K562 (cell line): ENCODE measurements around the gene RAI1. TPM values are rescaled to one million over a fixed set of nuclear protein-coding genes. Genes with fewer than 3 reads are reported as not detected.

Experiments used
- ATAC-seq: fragments of 200-7000 bp; cut with Tn5 transposase; 3 replicates; pipeline ENCODE4 v1.9.1; 2020; ENCODE audit warnings: moderate library complexity
- BruUV-seq: library from RNA; stranded (reverse); fragments of 400-500 nt; replicated peaks from 2 replicates; lab custom pipeline; 2021; lab: Mats Ljungman, UMichigan
- CTCF ChIA-PET: fragments of 300-600 bp; formaldehyde crosslinking; extraction: SDS; loops from one replicate; lab custom pipeline; 2021; ENCODE audit warnings: low intra/inter-chr PET ratio; lab: Yijun Ruan, JAX
- POLR2A ChIA-PET: fragments of 300-600, 350-650 bp; sonication (Branson Sonifier 250); formaldehyde crosslinking; extraction: SDS; loops from one replicate; lab custom pipeline; 2021; ENCODE audit warnings: antibody characterized with exemption, inconsistent platforms; lab: Yijun Ruan, JAX
- DNase-seq, 4 experiments: peaks; one replicate each; pipeline versions ENCODE4 v3.0.0 to v3.0.0-alpha.2; 2011 to 2018; ENCODE audit warnings: low spot score in 3 of 4, mixed read lengths in 3 of 4; ENCODE audit errors: extremely low read depth in 1 of 4
- FAIRE-seq: peaks from 2 replicates; lab custom pipeline; 2011; peaks lifted over from hg19 to GRCh38; lab: Jason Lieb, UNC
- H2AFZ ChIP-seq: 2 replicates; pipeline ENCODE4 v1.6.0; 2011; ENCODE audit warnings: low read depth, low read length, control low read depth, inconsistent platforms
- H3K27ac ChIP-seq: fragments of 200-600 bp; 3 replicates; pipeline ENCODE4 v1.8.0; 2011; ENCODE audit warnings: low read depth, mild to moderate bottlenecking, control low read depth, inconsistent platforms, low read length, moderate library complexity, mixed read lengths; ENCODE audit errors: extremely low read depth
- H3K27me3 ChIP-seq, 2 experiments: fragments of 300-600 bp in 1 of 2; 2 replicates in 1 of 2; 3 replicates in 1 of 2; pipeline versions ENCODE4 v1.6.0 to v1.8.0; 2011; ENCODE audit warnings: inconsistent platforms in 2 of 2, low read length in 2 of 2, mild to moderate bottlenecking in 1 of 2, mixed read lengths in 1 of 2, moderate library complexity in 1 of 2; ENCODE audit not compliant: control insufficient read depth in 2 of 2, insufficient read depth in 2 of 2
- H3K36me3 ChIP-seq: fragments of 300-600 bp; 3 replicates; pipeline ENCODE4 v1.8.0; 2011; ENCODE audit warnings: mild to moderate bottlenecking, low read length, inconsistent platforms; ENCODE audit not compliant: control insufficient read depth, insufficient read depth
- H3K4me1 ChIP-seq, 2 experiments: fragments of 200-600 bp in 1 of 2; replicated peaks in 1 of 2; 2 replicates in 1 of 2; 3 replicates in 1 of 2; pipeline versions ENCODE4 v1.5.1 to v1.8.0; 2011; ENCODE audit warnings: inconsistent platforms in 2 of 2, low read length in 2 of 2, mild to moderate bottlenecking in 1 of 2, mixed read lengths in 1 of 2, moderate library complexity in 1 of 2; ENCODE audit not compliant: control insufficient read depth in 2 of 2, insufficient read depth in 2 of 2
- H3K4me2 ChIP-seq: 2 replicates; pipeline ENCODE4 v1.6.1; 2011; ENCODE audit warnings: low read length, control low read depth, inconsistent platforms, mixed read lengths; ENCODE audit not compliant: insufficient read depth
- H3K4me3 ChIP-seq: fragments of 200-600 bp; sonication (generic), shearing (Covaris generic); 2 replicates; pipeline ENCODE4 v1.5.1; 2016; ENCODE audit warnings: control low read depth, inconsistent platforms
- H3K79me2 ChIP-seq: fragments of 200-600 bp; 3 replicates; pipeline ENCODE4 v1.8.0; 2011; ENCODE audit warnings: low read length, inconsistent platforms; ENCODE audit not compliant: control insufficient read depth, insufficient read depth
- H3K9ac ChIP-seq, 2 experiments: 2 replicates each; pipeline versions ENCODE4 v1.6.0 to v1.6.1; 2011; ENCODE audit warnings: low read depth in 2 of 2, low read length in 2 of 2, control low read depth in 1 of 2, inconsistent platforms in 1 of 2, mild to moderate bottlenecking in 1 of 2, mixed read lengths in 1 of 2; ENCODE audit not compliant: insufficient read depth in 1 of 2
- H3K9me1 ChIP-seq: one replicate; pipeline ENCODE4 v1.6.0; 2011; ENCODE audit warnings: inconsistent platforms, mild to moderate bottlenecking, low read length, moderate library complexity; ENCODE audit not compliant: control insufficient read depth, insufficient read depth
- H3K9me3 ChIP-seq: replicated peaks from 2 replicates; pipeline ENCODE4 v1.5.1; 2011; ENCODE audit warnings: low read depth, low read length, inconsistent platforms; ENCODE audit not compliant: control insufficient read depth, insufficient read depth
- H4K20me1 ChIP-seq: replicated peaks from 2 replicates; pipeline ENCODE4 v1.6.1; 2011; ENCODE audit warnings: low read length, inconsistent platforms, mixed read lengths; ENCODE audit not compliant: control insufficient read depth, insufficient read depth
- SFPQ ChIP-seq: fragments of 200-400 bp; formaldehyde crosslinking; IDR thresholded peaks from 2 replicates; pipeline ENCODE4 v1.6.1; 2017; ENCODE audit warnings: mild to moderate bottlenecking, low read depth, low read length, moderate library complexity
- TCF7L2 ChIP-seq: fragments of 150-350 bp; IDR thresholded peaks from 2 replicates; pipeline ENCODE4 v1.6.1; 2016; ENCODE audit warnings: low read depth, mild to moderate bottlenecking, low read length, moderate library complexity
- ZNF274 ChIP-seq: IDR thresholded peaks from 2 replicates; pipeline ENCODE4 v1.6.1; 2011; ENCODE audit warnings: low read depth, mild to moderate bottlenecking, low read length, moderate library complexity, borderline replicate concordance
- ZNF609 ChIP-seq: sonication (generic); formaldehyde crosslinking; IDR thresholded peaks from 2 replicates; pipeline ENCODE4 v1.8.1; 2023; ENCODE audit warnings: missing genetic modification reagents, mild to moderate bottlenecking, borderline replicate concordance
- WGBS: fragments of 100-300 bp; shearing (Covaris generic); methylation state at CpG from one replicate; pipeline ENCODE4 v1.1.6; 2016; ENCODE audit warnings: low coverage, mixed read lengths; ENCODE audit not compliant: insufficient coverage; ENCODE audit errors: missing lambda C conversion rate; 5-methylcytosine and 5-hydroxymethylcytosine counted together
- in situ Hi-C: fragments of 300-500 bp; cut with MboI; formaldehyde crosslinking; loops from 4 replicates; pipeline ENCODE4 v1.15.0; 2018; ENCODE audit warnings: inconsistent platforms, mixed read lengths
- intact Hi-C: fragments of 100-400 bp; cut with micrococcal nuclease; formaldehyde crosslinking; loops from 2 replicates; pipeline ENCODE4 v1.14.2; 2022
- polyA plus RNA-seq, 8 experiments: library from polyadenylated mRNA; depleted of rRNA in 4 of 8; stranded (reverse) in 5 of 8; unstranded in 3 of 8; fragments of >200 nt; fragmentation: Nextera tagmentation in 2 of 8; fragmentation: Illumina TruSeq in 1 of 8; extraction: Ambion mirVana in 2 of 8; extraction: Trizol in 1 of 8; gene quantifications; 2 replicates each; pipeline versions ENCODE4 v1.2.1 to v1.2.3, GENCODE V29; 2011 to 2014; ENCODE audit warnings: inconsistent platforms in 1 of 8, missing spikeins in 1 of 8
- total RNA-seq, 7 experiments: library from RNA; depleted of rRNA in 6 of 7; stranded (reverse); fragments of >200 nt in 6 of 7; fragmentation: Illumina TruSeq in 2 of 7; extraction: Trizol in 2 of 7; gene quantifications; 2 replicates each; pipeline versions ENCODE4 v1.2.1 to v1.2.3, GENCODE V29; 2011 to 2021; ENCODE audit warnings: low replicate concordance in 1 of 7

Gene RAI1
- total and polyA plus RNA-seq, 9 of the 15 experiments (the other 6 are each of a cell fraction or from before 2014, with no cell fraction given) = 0.68 to 19.9 (median 5.5) TPM

DNA sequence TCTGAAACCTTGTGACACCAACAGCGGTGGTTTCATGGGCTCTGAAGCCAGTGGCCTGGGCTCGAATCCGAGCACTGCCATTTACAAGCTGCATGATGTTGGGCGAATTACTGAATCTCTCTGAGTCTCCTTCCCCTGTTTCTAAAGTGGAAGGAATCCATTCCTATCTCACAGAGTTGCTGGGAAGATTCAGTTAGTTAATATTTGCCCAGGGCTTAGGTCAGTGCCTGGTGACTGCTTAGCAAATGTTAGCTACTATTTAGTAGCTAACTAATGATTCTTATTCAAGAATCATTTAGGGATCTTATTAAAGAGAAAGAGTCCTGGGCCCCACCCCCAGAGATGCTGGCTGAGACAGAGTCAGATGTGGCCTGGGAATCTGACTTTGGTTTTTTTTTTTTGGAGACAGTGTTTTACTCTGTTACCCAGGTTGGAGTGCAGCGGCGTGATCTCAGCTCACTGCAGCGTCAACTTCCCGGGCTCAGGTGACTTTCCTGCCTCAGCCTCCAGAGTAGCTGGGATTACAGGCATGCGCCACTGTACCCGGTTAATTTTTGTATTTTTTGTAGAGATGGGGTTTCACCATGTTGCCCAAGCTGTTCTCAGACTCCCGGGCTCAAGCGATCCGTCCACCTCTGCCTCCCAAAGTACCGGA, 33.6 kb upstream of the RAI1 start (continued):
- TF ChIP-seq ZNF609 = no peak
- no peak for TF ChIP-seq TCF7L2
- no peak for TF ChIP-seq ZNF274

DNA sequence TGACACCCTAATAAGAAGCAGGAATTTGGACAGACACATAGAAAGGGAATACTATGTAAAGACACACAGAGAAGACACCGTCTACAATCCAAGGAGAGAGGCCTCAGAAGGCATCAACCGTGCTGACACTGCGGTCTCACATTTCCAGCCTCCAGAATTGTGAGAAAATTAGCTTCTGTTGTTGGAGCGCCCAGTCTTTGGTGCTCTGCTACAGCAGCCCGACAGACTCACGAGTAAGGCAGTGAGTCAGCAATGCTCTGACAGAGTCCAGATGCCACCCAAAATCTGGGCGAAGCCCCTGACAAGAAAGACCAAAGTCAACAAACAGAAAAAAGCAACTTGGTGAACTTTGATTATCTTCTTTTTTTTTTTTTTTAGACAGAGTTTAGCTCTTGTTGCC, 32.5 kb upstream of the RAI1 start:
- CTCF ChIA-PET = no interaction called here
- H3K4me2 ChIP-seq = no peak overlapping the region
- H3K4me3 ChIP-seq = no peak overlapping the region
- no peak overlapping the region for H3K27ac ChIP-seq
- no peak for TF ChIP-seq SFPQ
- TF ChIP-seq, all 486 proteins: peak for 0
- 6% methylated on average over 7 of the region's 7 CpGs for WGBS
- DNase-seq = no peak
- H4K20me1 ChIP-seq = no peaks in the 10 kb centered on the region
- ATAC-seq = no peak
- H3K27me3 ChIP-seq = peaks cover 5 to 13% of the 10 kb centered on the region in 2 experiments; a peak in 4 of 5 replicates
- H3K9me1 ChIP-seq = no peaks in the 10 kb centered on the region
- H2AFZ ChIP-seq = no peak overlapping the region
- POLR2A ChIA-PET = no interaction called here
- no peaks in the 10 kb centered on the region for H3K36me3 ChIP-seq
- intact Hi-C loops (no loop called here), in situ Hi-C loops (loop anchor here (25.0 kb wide), 1 partner anchor 661 kb away; no protein-coding TSS in a partner anchor)
- H3K9ac ChIP-seq = no peak overlapping the region
- FAIRE-seq = no peak
- no peaks in the 10 kb centered on the region for H3K79me2 ChIP-seq
- H3K9me3 ChIP-seq = 0 out of 2 replicates have a peak, but pooled peaks cover 2% of the 10 kb centered on the region
- BruUV-seq = no TSS peak
- H3K4me1 ChIP-seq = no peaks in the 10 kb centered on the region; a peak in 1 of 5 replicates
